22Rv1 (cell line): ENCODE data around the gene CFAP74.

Source experiments
- CTCF ChIP-seq: fragments of 450-650 bp; IDR thresholded peaks from 2 replicates; pipeline ENCODE4 v1.5.1; 2017; ENCODE audit warnings: mild to moderate bottlenecking
- ZFX ChIP-seq: fragments of 450-650 bp; IDR thresholded peaks from 2 replicates; pipeline ENCODE4 v1.6.1; 2017; ENCODE audit warnings: antibody characterized with exemption, borderline replicate concordance

DNA sequence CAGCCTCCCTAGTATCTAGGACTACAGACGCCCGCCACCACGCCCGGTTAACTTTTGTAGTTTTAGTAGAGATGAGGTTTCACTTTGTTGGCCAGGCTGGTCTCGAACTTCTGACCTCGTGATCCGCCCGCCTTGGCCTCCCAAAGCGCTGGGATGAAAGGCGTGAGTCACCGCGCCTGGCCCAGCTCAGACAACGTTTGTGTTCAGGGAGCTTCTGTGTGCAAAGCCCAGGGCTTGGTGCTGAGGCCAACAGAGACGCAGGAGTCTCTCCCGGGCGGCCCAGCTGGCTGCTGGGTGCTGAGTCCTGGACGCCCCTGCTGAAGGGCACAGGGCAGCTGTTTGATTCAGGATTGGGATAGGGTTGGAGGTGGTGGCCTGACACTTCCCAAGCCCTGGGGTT is 49.6 kb upstream of the CFAP74 start:
- no peak for TF ChIP-seq CTCF
- no peak for TF ChIP-seq ZFX
